OCI-LY7 (cell line): ENCODE results near the gene NCOR2. TPM values are rescaled to one million over a fixed set of nuclear protein-coding genes. Genes with fewer than 3 reads are reported as not detected.

Experiments used
- BruUV-seq: library from RNA; stranded (reverse); fragments of 400-500 nt; replicated peaks from 2 replicates; lab custom pipeline; 2021; lab: Mats Ljungman, UMichigan
- CTCF ChIA-PET: fragments of 300-600 bp; sonication (Branson Sonifier 250); formaldehyde crosslinking; loops from one replicate; lab custom pipeline; 2022; ENCODE audit warnings: antibody characterized with exemption; ENCODE audit not compliant: unreplicated experiment; lab: Charles Lee
- POLR2A ChIA-PET: fragments of 300-600 bp; sonication (Branson Sonifier 250); formaldehyde crosslinking; loops from one replicate; lab custom pipeline; 2022; ENCODE audit warnings: antibody characterized with exemption; lab: Charles Lee
- DNase-seq: peaks from one replicate; pipeline ENCODE4 v3.0.0-alpha.2; 2015; ENCODE audit warnings: low spot score
- H2AFZ ChIP-seq: fragments of 200-600 bp; sonication (generic), shearing (Covaris generic); 2 replicates; pipeline ENCODE4 v1.6.1; 2014; ENCODE audit warnings: mild to moderate bottlenecking, antibody characterized with exemption, low read length, moderate library complexity
- H3K27ac ChIP-seq: fragments of 200-600 bp; sonication (generic); 2 replicates; pipeline ENCODE4 v1.5.1; 2014; ENCODE audit warnings: mixed run types, low read depth, mild to moderate bottlenecking, moderate library complexity, low read length, inconsistent platforms; ENCODE audit not compliant: poor library complexity, severe bottlenecking
- H3K36me3 ChIP-seq: fragments of 200-600 bp; sonication (generic); 2 replicates; pipeline ENCODE4 v1.6.1; 2014; ENCODE audit warnings: mild to moderate bottlenecking, antibody characterized with exemption, low read length, moderate library complexity, mixed read lengths; ENCODE audit not compliant: insufficient read depth
- H3K4me1 ChIP-seq: fragments of 200-600 bp; sonication (generic); 2 replicates; pipeline ENCODE4 v1.5.1; 2014; ENCODE audit warnings: mild to moderate bottlenecking, low read length; ENCODE audit not compliant: insufficient read depth, poor library complexity, severe bottlenecking
- H3K4me2 ChIP-seq: fragments of 200-600 bp; sonication (generic); 2 replicates; pipeline ENCODE4 v1.6.1; 2014; ENCODE audit warnings: mild to moderate bottlenecking, low read length
- H3K4me3 ChIP-seq: fragments of 200-600 bp; sonication (generic); 2 replicates; pipeline ENCODE4 v1.5.1; 2014; ENCODE audit warnings: mild to moderate bottlenecking, low read depth, low read length; ENCODE audit not compliant: poor library complexity, severe bottlenecking
- H3K79me2 ChIP-seq: fragments of 200-600 bp; sonication (generic); 2 replicates; pipeline ENCODE4 v1.6.1; 2016; ENCODE audit warnings: low read depth, mild to moderate bottlenecking, low read length, moderate library complexity, mixed read lengths; ENCODE audit not compliant: insufficient read depth
- H3K9me2 ChIP-seq: fragments of 200-600 bp; sonication (generic); 2 replicates; pipeline ENCODE4 v1.6.1; 2016; ENCODE audit warnings: mild to moderate bottlenecking, low read length, mixed read lengths; ENCODE audit not compliant: insufficient read depth
- H3K9me3 ChIP-seq: fragments of 200-600 bp; sonication (generic); 2 replicates; pipeline ENCODE4 v1.6.1; 2014; ENCODE audit warnings: mild to moderate bottlenecking, mixed run types, low read length, mixed read lengths
- H4K20me1 ChIP-seq: fragments of 200-600 bp; sonication (generic); 2 replicates; pipeline ENCODE4 v1.6.1; 2014; ENCODE audit warnings: mild to moderate bottlenecking, antibody characterized with exemption, low read length, moderate library complexity, mixed read lengths; ENCODE audit not compliant: insufficient read depth
- EZH2phosphoT487 ChIP-seq: fragments of 200-600 bp; sonication (generic); IDR thresholded peaks from 2 replicates; pipeline ENCODE4 v1.6.1; 2018; ENCODE audit warnings: low read depth, borderline replicate concordance, mild to moderate bottlenecking, mixed run types, antibody characterized with exemption, low read length, moderate library complexity, mixed read lengths
- intact Hi-C: fragments of 100-400 bp; cut with micrococcal nuclease; formaldehyde crosslinking; loops from one replicate; pipeline ENCODE4 v1.10.0; 2022; ENCODE audit not compliant: unreplicated experiment
- total RNA-seq, 2 experiments: library from RNA; depleted of rRNA in 1 of 2; stranded (reverse); fragments of >200 nt in 1 of 2; shearing (Covaris generic) in 1 of 2; gene quantifications; 2 replicates each; pipeline ENCODE4 v1.2.3, GENCODE V29; 2014 to 2022
- TF ChIP-seq, protein P1 (sequence below): fragments of 200-600 bp; sonication (generic); conservative IDR thresholded peaks from 2 replicates; pipeline ENCODE4 v1.5.1; 2014; ENCODE audit warnings: mild to moderate bottlenecking, antibody characterized with exemption, low read length, moderate library complexity, mixed read lengths

The NCOR2 gene
- total RNA-seq, 2 experiments from 2014 or later: 22.7 to 159 TPM

- CTCF ChIA-PET: no interaction called here
These were observed 6.2 kb downstream of the NCOR2 start for GRCh38 chr12:124561231-124561630.

GRCh38 chr12:124560146-124560890, 7.1 kb downstream of the NCOR2 start:
- intact Hi-C loops: no loop called here
- H4K20me1 ChIP-seq: peaks cover 40% of the 10 kb centered on the region; the same call in 1 of the 2 replicates
- no peak overlapping the region for H3K4me3 ChIP-seq
- H3K79me2 ChIP-seq: peaks cover 65% of the 10 kb centered on the region
- DNase-seq: no peak
- no peak overlapping the region for H2AFZ ChIP-seq
- BruUV-seq: no TSS peak
- H3K9me3 ChIP-seq: no peaks in the 10 kb centered on the region
- POLR2A ChIA-PET: interaction anchor here (0.6 kb wide), 1 partner anchor 241 kb away, joined by 3 read pairs; no protein-coding TSS in a partner anchor
- H3K27ac ChIP-seq: no peak overlapping the region
- H3K36me3 ChIP-seq: peaks cover 5% of the 10 kb centered on the region; the same call in 1 of the 2 replicates
- TF ChIP-seq EZH2phosphoT487: no peak
- TF ChIP-seq, protein P1, sequence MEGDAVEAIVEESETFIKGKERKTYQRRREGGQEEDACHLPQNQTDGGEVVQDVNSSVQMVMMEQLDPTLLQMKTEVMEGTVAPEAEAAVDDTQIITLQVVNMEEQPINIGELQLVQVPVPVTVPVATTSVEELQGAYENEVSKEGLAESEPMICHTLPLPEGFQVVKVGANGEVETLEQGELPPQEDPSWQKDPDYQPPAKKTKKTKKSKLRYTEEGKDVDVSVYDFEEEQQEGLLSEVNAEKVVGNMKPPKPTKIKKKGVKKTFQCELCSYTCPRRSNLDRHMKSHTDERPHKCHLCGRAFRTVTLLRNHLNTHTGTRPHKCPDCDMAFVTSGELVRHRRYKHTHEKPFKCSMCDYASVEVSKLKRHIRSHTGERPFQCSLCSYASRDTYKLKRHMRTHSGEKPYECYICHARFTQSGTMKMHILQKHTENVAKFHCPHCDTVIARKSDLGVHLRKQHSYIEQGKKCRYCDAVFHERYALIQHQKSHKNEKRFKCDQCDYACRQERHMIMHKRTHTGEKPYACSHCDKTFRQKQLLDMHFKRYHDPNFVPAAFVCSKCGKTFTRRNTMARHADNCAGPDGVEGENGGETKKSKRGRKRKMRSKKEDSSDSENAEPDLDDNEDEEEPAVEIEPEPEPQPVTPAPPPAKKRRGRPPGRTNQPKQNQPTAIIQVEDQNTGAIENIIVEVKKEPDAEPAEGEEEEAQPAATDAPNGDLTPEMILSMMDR: no peak
- peaks cover 19% of the 10 kb centered on the region for H3K4me1 ChIP-seq
- H3K4me2 ChIP-seq: no peak overlapping the region
- H3K9me2 ChIP-seq: no peaks in the 10 kb centered on the region
- CTCF ChIA-PET: no interaction called here

More at GRCh38 chr12:124561231-124561630, 6.2 kb downstream of the NCOR2 start:
- BruUV-seq: no TSS peak
- Histone ChIP-seq H3K27ac (no peak overlapping the region), H2AFZ (no peak overlapping the region), H3K9me2 (no peaks in the 10 kb centered on the region), H3K4me2 (no peak overlapping the region), H4K20me1 (peaks cover 42% of the 10 kb centered on the region), H3K9me3 (no peaks in the 10 kb centered on the region), H3K79me2 (peaks cover 74% of the 10 kb centered on the region), H3K4me3 (no peak overlapping the region), H3K36me3 (peaks cover 5% of the 10 kb centered on the region; the same call in 1 of the 2 replicates), H3K4me1 (peaks cover 24% of the 10 kb centered on the region)
- DNase-seq: no peak
- POLR2A ChIA-PET: interaction anchor here (0.6 kb wide), 1 partner anchor 240 kb away, joined by 3 read pairs; no protein-coding TSS in a partner anchor
- TF ChIP-seq EZH2phosphoT487: no peak
- TF ChIP-seq, protein P1: no peak
- intact Hi-C loops: no loop called here
